HCT116 (cell line): ENCODE results near the gene TIPRL. TPM values are rescaled to one million over a fixed set of nuclear protein-coding genes. Genes with fewer than 3 reads are reported as not detected.

Source experiments
- ATAC-seq: fragments of 200-7000 bp; cut with Tn5 transposase; 2 replicates; pipeline ENCODE4 v1.9.1; 2020; ENCODE audit warnings: mild to moderate bottlenecking, moderate library complexity
- BruUV-seq: library from RNA; stranded (reverse); fragments of 400-500 nt; replicated peaks from 2 replicates; lab custom pipeline; 2021; lab: Mats Ljungman, UMichigan
- CTCF ChIA-PET: fragments of 300-600 bp; sonication (Branson Sonifier 250); formaldehyde crosslinking; loops from one replicate; lab custom pipeline; 2021; ENCODE audit warnings: antibody characterized with exemption; lab: Charles Lee
- POLR2A ChIA-PET: fragments of 300-600, 350-600 bp; sonication (Branson Sonifier 250); formaldehyde crosslinking; loops from one replicate; lab custom pipeline; 2021; ENCODE audit warnings: antibody characterized with exemption; lab: Charles Lee
- RAD21 ChIA-PET, 2 experiments: fragments of 300-600 bp; sonication (Branson Sonifier 250); formaldehyde crosslinking; loops; one replicate each; lab custom pipeline; 2023; ENCODE audit warnings: low total read pairs in 2 of 2; ENCODE audit not compliant: uncharacterized antibody in 2 of 2, unreplicated experiment in 2 of 2, low non-redundant PET in 1 of 2; lab: Charles Lee
- DNase-seq: peaks from one replicate; pipeline ENCODE4 v3.0.0-alpha.2; 2010; ENCODE audit warnings: low read depth, low spot score
- H2AFZ ChIP-seq: fragments of 200-600 bp; shearing (Covaris generic), sonication (generic); 2 replicates; pipeline ENCODE4 v1.6.1; 2017; ENCODE audit warnings: low read depth, mixed run types, mixed read lengths, antibody characterized with exemption, low read length; ENCODE audit not compliant: poor library complexity, severe bottlenecking
- H3K27ac ChIP-seq: 2 replicates; pipeline ENCODE4 v1.5.1; 2012; ENCODE audit warnings: low read depth, low read length
- H3K27me3 ChIP-seq: fragments of 200-600 bp; sonication (generic); 2 replicates; pipeline ENCODE4 v1.6.1; 2016; ENCODE audit warnings: mixed run types, low read length, mixed read lengths; ENCODE audit not compliant: insufficient read depth
- H3K36me3 ChIP-seq, 2 experiments: fragments of 200-500 bp in 1 of 2; fragments of 200-600 bp in 1 of 2; sonication (Bioruptor generic) in 1 of 2; sonication (generic) in 1 of 2; 2 replicates each; pipeline versions ENCODE4 v1.5.1 to v1.6.1; 2014 to 2016; ENCODE audit warnings: low read length in 2 of 2, inconsistent platforms in 1 of 2, mixed read lengths in 1 of 2, mixed run types in 1 of 2; ENCODE audit not compliant: insufficient read depth in 2 of 2, control insufficient read depth in 1 of 2
- H3K4me1 ChIP-seq, 2 experiments: fragments of 200-600 bp in 1 of 2; sonication (generic) in 1 of 2; 2 replicates each; pipeline versions ENCODE4 v1.5.1 to v1.6.1; 2012 to 2017; ENCODE audit warnings: low read length in 2 of 2, inconsistent platforms in 1 of 2, mild to moderate bottlenecking in 1 of 2, mixed read lengths in 1 of 2, mixed run types in 1 of 2, moderate library complexity in 1 of 2; ENCODE audit not compliant: insufficient read depth in 2 of 2, control insufficient read depth in 1 of 2
- H3K4me2 ChIP-seq: fragments of 200-600 bp; sonication (generic); 2 replicates; pipeline ENCODE4 v1.6.1; 2017; ENCODE audit warnings: mixed run types, low read length, mixed read lengths
- H3K4me3 ChIP-seq, 2 experiments: fragments of 200-600 bp in 1 of 2; sonication (generic) in 1 of 2; replicated peaks in 1 of 2; 2 replicates each; pipeline ENCODE4 v1.5.1; 2011 to 2016; ENCODE audit warnings: low read length in 2 of 2, control low read depth in 1 of 2, low read depth in 1 of 2, mild to moderate bottlenecking in 1 of 2, mixed read lengths in 1 of 2, mixed run types in 1 of 2
- H3K79me2 ChIP-seq: fragments of 200-600 bp; sonication (generic); 2 replicates; pipeline ENCODE4 v1.6.1; 2017; ENCODE audit warnings: mild to moderate bottlenecking, mixed run types, low read length, moderate library complexity, mixed read lengths; ENCODE audit not compliant: insufficient read depth
- H3K9ac ChIP-seq: fragments of 200-600 bp; sonication (generic); 2 replicates; pipeline ENCODE4 v1.6.1; 2016; ENCODE audit warnings: low read length, mixed read lengths
- H3K9me2 ChIP-seq: fragments of 200-600 bp; sonication (generic), shearing (Covaris generic); 2 replicates; pipeline ENCODE4 v1.6.1; 2017; ENCODE audit warnings: mixed run types, mild to moderate bottlenecking, moderate library complexity; ENCODE audit not compliant: insufficient read depth
- H3K9me3 ChIP-seq, 2 experiments: fragments of 200-500 bp in 1 of 2; fragments of 200-600 bp in 1 of 2; sonication (Bioruptor generic) in 1 of 2; sonication (generic) in 1 of 2; 2 replicates each; pipeline ENCODE4 v1.6.1; 2014 to 2017; ENCODE audit warnings: low read length in 2 of 2, mixed read lengths in 2 of 2, inconsistent platforms in 1 of 2, low read depth in 1 of 2, mild to moderate bottlenecking in 1 of 2, mixed run types in 1 of 2, moderate library complexity in 1 of 2; ENCODE audit not compliant: control insufficient read depth in 1 of 2, insufficient read depth in 1 of 2
- H4K20me1 ChIP-seq: fragments of 200-600 bp; sonication (generic), shearing (Covaris generic); 2 replicates; pipeline ENCODE4 v1.6.1; 2017; ENCODE audit warnings: mixed run types, mild to moderate bottlenecking, moderate library complexity; ENCODE audit not compliant: insufficient read depth
- CBX3 ChIP-seq: IDR thresholded peaks from 2 replicates; pipeline ENCODE4 v1.6.1; 2012; ENCODE audit warnings: low read depth
- CEBPB ChIP-seq: IDR thresholded peaks from 2 replicates; pipeline ENCODE4 v1.6.1; 2012; ENCODE audit warnings: low read depth
- EGR1 ChIP-seq: IDR thresholded peaks from 2 replicates; pipeline ENCODE4 v1.6.1; 2012; ENCODE audit warnings: low read depth
- ELF1 ChIP-seq: IDR thresholded peaks from 2 replicates; pipeline ENCODE4 v1.6.1; 2012; ENCODE audit warnings: low read depth, borderline replicate concordance
- EZH2 ChIP-seq: fragments of 200-600 bp; sonication (generic); IDR thresholded peaks from 2 replicates; pipeline ENCODE4 v1.6.1; 2017; ENCODE audit warnings: antibody characterized with exemption, mixed run types
- JUND ChIP-seq: IDR thresholded peaks from 2 replicates; pipeline ENCODE4 v1.6.1; 2012
- POLR2A ChIP-seq: IDR thresholded peaks from 2 replicates; pipeline ENCODE4 v1.7.0; 2011; ENCODE audit warnings: borderline replicate concordance; ENCODE audit not compliant: insufficient read depth, insufficient read length; ENCODE audit errors: extremely low read depth
- POLR2AphosphoS5 ChIP-seq: IDR thresholded peaks from 2 replicates; pipeline ENCODE4 v1.6.1; 2011; ENCODE audit warnings: mild to moderate bottlenecking, low read depth, low read length, moderate library complexity
- RAD21 ChIP-seq: IDR thresholded peaks from 2 replicates; pipeline ENCODE4 v1.6.1; 2012; ENCODE audit warnings: low read depth, mild to moderate bottlenecking
- SIN3A ChIP-seq: IDR thresholded peaks from 2 replicates; pipeline ENCODE4 v1.6.1; 2012; ENCODE audit warnings: low read depth
- TCF7L2 ChIP-seq: IDR thresholded peaks from 2 replicates; pipeline ENCODE4 v1.7.0; 2011; ENCODE audit warnings: borderline replicate concordance, inconsistent platforms; ENCODE audit not compliant: insufficient read depth, insufficient read length; ENCODE audit errors: extremely low read depth
- ZFX ChIP-seq: fragments of 450-650 bp; IDR thresholded peaks from 2 replicates; pipeline ENCODE4 v1.6.1; 2017
- intact Hi-C: fragments of 100-400 bp; cut with micrococcal nuclease; formaldehyde crosslinking; loops from 2 replicates; pipeline ENCODE4 v1.10.0; 2022
- total RNA-seq: library from RNA; stranded (reverse); gene quantifications from one replicate; pipeline ENCODE4 v1.2.1, GENCODE V29; 2021; ENCODE audit not compliant: unreplicated experiment
- TF ChIP-seq, protein P1 (sequence below): IDR thresholded peaks from 2 replicates; pipeline ENCODE4 v1.6.1; 2012
- TF ChIP-seq, protein P2 (sequence below): IDR thresholded peaks from 2 replicates; pipeline ENCODE4 v1.6.1; 2012
- TF ChIP-seq, protein P3 (sequence below), 3 experiments: fragments of 200-600 bp in 1 of 3; sonication (generic) in 1 of 3; IDR thresholded peaks in 2 of 3; conservative IDR thresholded peaks in 1 of 3; 2 replicates each; pipeline ENCODE4 v1.5.1; 2012 to 2017; ENCODE audit warnings: low read depth in 2 of 3, low read length in 2 of 3, antibody characterized with exemption in 1 of 3, borderline replicate concordance in 1 of 3, control low read depth in 1 of 3, mild to moderate bottlenecking in 1 of 3, mixed read lengths in 1 of 3, mixed run types in 1 of 3, moderate library complexity in 1 of 3; ENCODE audit not compliant: insufficient read depth in 1 of 3
- TF ChIP-seq, protein P4 (sequence below): IDR thresholded peaks from 2 replicates; pipeline ENCODE4 v1.6.1; 2011; ENCODE audit warnings: mild to moderate bottlenecking, low read length, moderate library complexity; ENCODE audit not compliant: insufficient replicate concordance; ENCODE audit errors: extremely low read depth

TIPRL gene
- total RNA-seq, 1 experiment from 2014 or later: 36.4 TPM

DNA sequence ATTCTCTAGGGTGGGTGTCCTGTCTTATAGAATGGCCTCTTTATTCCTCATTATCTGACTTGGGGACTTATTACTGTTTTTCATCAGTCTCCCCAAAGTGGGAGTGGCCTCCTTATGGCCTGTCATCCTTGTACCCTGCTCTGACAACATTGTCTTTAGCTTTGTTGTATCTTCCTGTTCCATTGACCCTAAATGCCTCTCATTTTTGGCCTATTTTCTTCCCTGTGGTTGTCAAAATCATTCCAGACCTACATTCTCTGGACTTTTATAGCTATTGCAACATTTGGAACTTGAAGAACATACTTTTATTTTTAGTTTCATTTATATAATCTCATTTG lies 56.8 kb downstream of the TIPRL start:
- Histone ChIP-seq H3K9ac (no peak overlapping the region), H4K20me1 (no peaks in the 10 kb centered on the region), H3K4me2 (no peak overlapping the region), H3K4me3 (no peak overlapping the region), H3K79me2 (peaks cover 35% of the 10 kb centered on the region), H3K27ac (no peak overlapping the region), H2AFZ (no peak overlapping the region), H3K36me3 (peaks cover 18 to 38% of the 10 kb centered on the region in 2 experiments; a peak in 3 of 4 replicates), H3K4me1 (0 out of 4 replicates have a peak, but pooled peaks cover 0 to 4% of the 10 kb centered on the region in 2 experiments), H3K27me3 (no peaks in the 10 kb centered on the region), H3K9me2 (no peaks in the 10 kb centered on the region)
- CTCF ChIA-PET: interaction anchor here (0.6 to 2.2 kb wide), 25 partner anchors 8 to 1113 kb away, joined by 3 to 27 read pairs (median 4); partner anchors contain the start of gene SFT2D2
- peak; percentile 58 for ATAC-seq
- DNase-seq: no peak
- RAD21 ChIA-PET: interaction anchor here (0.6 to 2.1 kb wide), 4 partner anchors 86 to 879 kb away, joined by 3 to 13 read pairs (median 5); no protein-coding TSS in a partner anchor
- POLR2A ChIA-PET: no interaction called here
- intact Hi-C loops: loop anchor here (2.0 kb wide), 1 partner anchor 85 kb away; no protein-coding TSS in a partner anchor
- no TSS peak for BruUV-seq
- TF ChIP-seq ZFX (no peak), CBX3 (0 out of 2 replicates have a peak, but pooled peaks have one; percentile 35), CEBPB (no peak)
- TF ChIP-seq, all 23 proteins: peak for 1
- H3K9me3 ChIP-seq: no peaks in the 10 kb centered on the region

DNA sequence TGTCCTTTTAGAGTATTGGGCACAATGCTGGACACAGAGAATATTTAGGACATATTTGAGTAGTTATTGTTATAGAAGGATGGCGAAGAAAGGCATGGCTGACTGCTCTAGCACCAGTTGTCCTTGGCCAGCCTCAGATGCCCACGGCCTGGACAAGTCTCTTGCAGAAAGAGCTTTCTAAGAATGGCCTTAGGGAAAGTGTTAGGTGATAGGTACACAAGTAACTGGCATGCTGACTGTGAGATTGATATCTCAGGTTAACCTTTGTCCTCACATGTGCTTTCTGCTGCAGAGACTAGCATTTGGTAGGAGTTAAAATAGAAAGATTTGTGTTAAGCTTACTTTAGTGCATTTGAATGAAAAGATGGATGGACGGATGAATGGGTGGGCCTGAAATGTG lies 57.2 kb downstream of the TIPRL start:
- ChIA-PET CTCF (interaction anchor here (0.6 to 2.2 kb wide), 25 partner anchors 7 to 1113 kb away, joined by 3 to 27 read pairs (median 4); partner anchors contain the start of gene SFT2D2), RAD21 (interaction anchor here (0.6 to 2.1 kb wide), 4 partner anchors 85 to 879 kb away, joined by 3 to 13 read pairs (median 5); no protein-coding TSS in a partner anchor), POLR2A (no interaction called here)
- H3K36me3 ChIP-seq: peaks cover 18 to 38% of the 10 kb centered on the region in 2 experiments; a peak in 3 of 4 replicates
- intact Hi-C loops: loop anchor here (2.0 kb wide), 1 partner anchor 85 kb away; no protein-coding TSS in a partner anchor
- no peak overlapping the region for H3K4me3 ChIP-seq
- H3K4me1 ChIP-seq: 0 out of 4 replicates have a peak, but pooled peaks cover 0 to 4% of the 10 kb centered on the region in 2 experiments
- no TSS peak for BruUV-seq
- peaks cover 31% of the 10 kb centered on the region for H3K79me2 ChIP-seq
- H3K4me2 ChIP-seq: no peak overlapping the region
- H3K9me2 ChIP-seq: no peaks in the 10 kb centered on the region
- H2AFZ ChIP-seq: no peak overlapping the region
- no peak overlapping the region for H3K27ac ChIP-seq
- H3K27me3 ChIP-seq: no peaks in the 10 kb centered on the region
- DNase-seq (no peak), ATAC-seq (no peak)
- no peak overlapping the region for H3K9ac ChIP-seq
- no peaks in the 10 kb centered on the region for H3K9me3 ChIP-seq
- H4K20me1 ChIP-seq: no peaks in the 10 kb centered on the region
- TF ChIP-seq JUND (no peak), POLR2AphosphoS5 (no peak), ELF1 (no peak), TCF7L2 (no peak), EZH2 (no peak), ZFX (no peak), POLR2A (no peak), RAD21 (no peak), SIN3A (no peak), EGR1 (no peak), CBX3 (no peak)
- TF ChIP-seq, protein P1, sequence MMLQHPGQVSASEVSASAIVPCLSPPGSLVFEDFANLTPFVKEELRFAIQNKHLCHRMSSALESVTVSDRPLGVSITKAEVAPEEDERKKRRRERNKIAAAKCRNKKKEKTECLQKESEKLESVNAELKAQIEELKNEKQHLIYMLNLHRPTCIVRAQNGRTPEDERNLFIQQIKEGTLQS: no peak
- TF ChIP-seq, protein P2, sequence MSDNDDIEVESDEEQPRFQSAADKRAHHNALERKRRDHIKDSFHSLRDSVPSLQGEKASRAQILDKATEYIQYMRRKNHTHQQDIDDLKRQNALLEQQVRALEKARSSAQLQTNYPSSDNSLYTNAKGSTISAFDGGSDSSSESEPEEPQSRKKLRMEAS: no peak
- TF ChIP-seq, protein P3, sequence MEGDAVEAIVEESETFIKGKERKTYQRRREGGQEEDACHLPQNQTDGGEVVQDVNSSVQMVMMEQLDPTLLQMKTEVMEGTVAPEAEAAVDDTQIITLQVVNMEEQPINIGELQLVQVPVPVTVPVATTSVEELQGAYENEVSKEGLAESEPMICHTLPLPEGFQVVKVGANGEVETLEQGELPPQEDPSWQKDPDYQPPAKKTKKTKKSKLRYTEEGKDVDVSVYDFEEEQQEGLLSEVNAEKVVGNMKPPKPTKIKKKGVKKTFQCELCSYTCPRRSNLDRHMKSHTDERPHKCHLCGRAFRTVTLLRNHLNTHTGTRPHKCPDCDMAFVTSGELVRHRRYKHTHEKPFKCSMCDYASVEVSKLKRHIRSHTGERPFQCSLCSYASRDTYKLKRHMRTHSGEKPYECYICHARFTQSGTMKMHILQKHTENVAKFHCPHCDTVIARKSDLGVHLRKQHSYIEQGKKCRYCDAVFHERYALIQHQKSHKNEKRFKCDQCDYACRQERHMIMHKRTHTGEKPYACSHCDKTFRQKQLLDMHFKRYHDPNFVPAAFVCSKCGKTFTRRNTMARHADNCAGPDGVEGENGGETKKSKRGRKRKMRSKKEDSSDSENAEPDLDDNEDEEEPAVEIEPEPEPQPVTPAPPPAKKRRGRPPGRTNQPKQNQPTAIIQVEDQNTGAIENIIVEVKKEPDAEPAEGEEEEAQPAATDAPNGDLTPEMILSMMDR (IDR thresholded peaks at IDR 0.05 in 2 of 3, conservative IDR thresholded peaks at IDR 0.05 in 1 of 3; ENCODE audit: borderline replicate concordance in 1 of 3, insufficient read depth in 1 of 3, low read depth in 2 of 3, low read length in 2 of 3): no peak
- TF ChIP-seq, protein P4, sequence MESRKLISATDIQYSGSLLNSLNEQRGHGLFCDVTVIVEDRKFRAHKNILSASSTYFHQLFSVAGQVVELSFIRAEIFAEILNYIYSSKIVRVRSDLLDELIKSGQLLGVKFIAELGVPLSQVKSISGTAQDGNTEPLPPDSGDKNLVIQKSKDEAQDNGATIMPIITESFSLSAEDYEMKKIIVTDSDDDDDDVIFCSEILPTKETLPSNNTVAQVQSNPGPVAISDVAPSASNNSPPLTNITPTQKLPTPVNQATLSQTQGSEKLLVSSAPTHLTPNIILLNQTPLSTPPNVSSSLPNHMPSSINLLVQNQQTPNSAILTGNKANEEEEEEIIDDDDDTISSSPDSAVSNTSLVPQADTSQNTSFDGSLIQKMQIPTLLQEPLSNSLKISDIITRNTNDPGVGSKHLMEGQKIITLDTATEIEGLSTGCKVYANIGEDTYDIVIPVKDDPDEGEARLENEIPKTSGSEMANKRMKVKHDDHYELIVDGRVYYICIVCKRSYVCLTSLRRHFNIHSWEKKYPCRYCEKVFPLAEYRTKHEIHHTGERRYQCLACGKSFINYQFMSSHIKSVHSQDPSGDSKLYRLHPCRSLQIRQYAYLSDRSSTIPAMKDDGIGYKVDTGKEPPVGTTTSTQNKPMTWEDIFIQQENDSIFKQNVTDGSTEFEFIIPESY: no peak
